GM13977 (cell line): Measurements from ENCODE around the gene IFI27L1.
"Not testable (repeated sequence)": the region's sequence is repeated elsewhere in the genome, so short reads cannot be mapped to it uniquely, and the experiment has no call there.

Source experiments
- DNase-seq: peaks from one replicate; pipeline ENCODE4 v3.0.0; 2012; ENCODE audit warnings: low spot score
- CTCF ChIP-seq: IDR thresholded peaks from 2 replicates; pipeline ENCODE4 v1.5.1; 2012; ENCODE audit warnings: mild to moderate bottlenecking, control low read depth; ENCODE audit not compliant: insufficient read depth; ENCODE audit errors: extremely low read depth, missing control alignments
- in situ Hi-C: fragments of 300-500 bp; cut with MboI; formaldehyde crosslinking; loops from one replicate; pipeline ENCODE4 v1.12.0; 2022; ENCODE audit warnings: low sequenced_read_pairs, low pct_unique_long_range_greater_than_20kb, mixed read lengths, inconsistent platforms; ENCODE audit not compliant: unreplicated experiment

IFI27L1 gene

DNA sequence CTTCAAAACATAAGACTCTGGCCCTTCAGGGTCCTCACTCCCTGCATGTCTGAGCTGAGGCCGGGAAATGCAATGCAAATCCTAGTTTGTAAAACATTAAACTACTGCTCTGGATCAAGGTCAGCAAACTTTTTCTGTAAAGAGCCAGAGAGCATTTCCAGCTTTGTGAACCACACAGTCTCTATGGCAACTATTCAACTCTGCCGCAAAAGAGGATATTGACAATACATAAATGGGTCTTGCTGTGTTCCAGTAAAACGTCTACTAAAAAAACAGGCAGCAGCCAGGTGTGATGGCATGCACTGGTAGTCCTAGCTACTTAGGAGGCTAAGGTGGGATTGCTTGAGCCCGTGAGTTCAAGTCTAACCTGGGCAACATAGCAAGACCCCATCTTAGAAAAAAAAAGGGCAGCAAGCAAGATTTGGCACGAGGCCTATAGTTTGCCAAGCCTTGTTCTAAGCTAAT is 22.4 kb upstream of the IFI27L1 start:
- no peak for TF ChIP-seq CTCF
- no peak for DNase-seq
- in situ Hi-C loops = no loop called here

DNA sequence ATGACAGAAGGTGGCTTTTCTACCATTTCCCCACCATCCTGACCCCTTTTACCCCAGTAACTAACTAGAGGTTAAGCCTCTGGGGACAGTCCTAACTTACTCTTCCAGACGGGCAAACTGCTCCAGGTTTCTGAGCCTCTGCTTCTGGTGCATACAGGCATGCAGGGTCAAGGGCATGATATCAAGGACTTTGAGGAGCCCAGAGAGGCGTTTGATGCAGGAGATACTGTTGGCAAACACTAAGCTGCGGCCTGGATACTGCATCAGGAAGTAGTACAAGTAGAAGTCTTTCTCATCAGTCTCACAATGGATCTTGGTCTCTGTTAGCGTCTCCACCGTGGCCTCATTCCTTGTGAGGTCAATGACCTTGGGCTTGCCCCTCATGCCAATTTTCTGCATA is 21.1 kb upstream of the IFI27L1 start:
- no peak for DNase-seq
- no peak for TF ChIP-seq CTCF
- in situ Hi-C loops = no loop called here

GRCh38 chr14:94062344-94062940 is 18.7 kb upstream of the IFI27L1 start:
- in situ Hi-C loops = no loop called here
- no peak for DNase-seq
- TF ChIP-seq CTCF = no peak

DNA sequence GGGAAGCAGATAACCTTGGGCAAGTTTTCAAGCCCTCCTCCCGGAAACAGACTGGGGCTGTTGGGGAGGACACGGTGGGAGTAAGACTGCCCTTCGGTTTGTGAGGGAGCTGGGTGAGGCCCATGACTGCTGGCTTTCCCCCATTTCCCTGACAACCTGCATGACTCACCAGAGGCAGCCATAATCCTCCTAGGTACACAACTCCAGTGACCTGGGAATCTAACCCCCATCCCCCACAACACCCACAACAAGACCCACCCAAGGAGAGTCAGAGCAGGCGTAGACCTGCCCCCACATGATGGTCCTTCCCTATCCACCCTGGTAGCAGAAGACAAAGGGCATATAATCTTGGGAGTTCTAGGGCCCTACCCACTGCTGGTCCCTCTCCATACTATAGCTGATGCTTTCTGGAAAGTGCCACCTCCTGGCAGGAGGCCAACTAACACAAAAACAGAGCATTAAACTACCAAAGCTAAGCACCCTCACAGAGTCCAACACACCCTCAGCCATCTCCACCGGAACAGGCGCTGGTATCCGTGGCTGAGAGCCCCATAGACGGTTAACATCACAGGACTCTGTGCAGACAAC is 14.9 kb upstream of the IFI27L1 start:
- in situ Hi-C loops = no loop called here
- no peak for DNase-seq
- no peak for TF ChIP-seq CTCF

- in situ Hi-C loops, DNase-seq: not testable (repeated sequence)
These were observed 9.0 kb upstream of the IFI27L1 start for GRCh38 chr14:94072076-94072475.

GRCh38 chr14:94074534-94074933 is 6.6 kb upstream of the IFI27L1 start:
- DNase-seq = no peak
- in situ Hi-C loops = no loop called here
- TF ChIP-seq CTCF = no peak

- no peak for DNase-seq
- TF ChIP-seq CTCF = no peak
- in situ Hi-C loops = no loop called here
These were observed 6.1 kb upstream of the IFI27L1 start for GRCh38 chr14:94075008-94075407.
